ENCODE measurements around the gene GAMT. TPM values are rescaled to one million over a fixed set of nuclear protein-coding genes. Genes with fewer than 3 reads are reported as not detected.

GAMT gene
- polyA plus RNA-seq, 1 experiment: 26.9 TPM

DNA sequence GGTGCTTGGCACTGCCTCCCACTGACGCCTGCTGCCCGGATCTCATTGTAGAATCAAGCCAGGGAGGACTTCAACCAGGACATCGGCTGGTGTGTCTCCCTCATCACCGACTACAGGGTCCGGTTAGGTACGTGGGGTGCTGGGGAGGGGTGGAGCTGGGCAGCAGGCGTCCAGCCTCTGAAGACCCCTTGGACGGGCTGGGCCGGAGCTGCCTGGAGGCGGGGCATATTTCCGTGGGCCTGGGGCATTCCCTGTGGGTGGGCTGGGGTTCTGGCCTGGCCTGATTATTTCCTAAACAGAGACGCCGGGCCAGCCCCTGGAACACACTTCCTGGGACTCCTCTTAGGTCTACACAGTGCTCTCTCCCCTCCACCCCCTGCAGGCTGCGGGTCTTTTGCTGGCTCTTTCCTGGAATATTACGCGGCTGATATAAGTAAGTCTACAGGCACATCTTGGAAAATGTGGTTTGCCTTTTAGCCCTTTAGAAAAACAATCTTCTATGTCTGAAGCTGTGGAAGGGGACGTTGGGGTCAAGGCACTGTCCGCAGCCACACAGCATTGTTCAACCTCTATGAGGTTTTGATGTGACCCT, 32.0 kb downstream of the GAMT start:
- Histone ChIP-seq H3K4me3 (ENCODE audit: low read depth, low read length) (no peak overlapping the region), H3K9me3 (ENCODE audit: control insufficient read depth, insufficient read depth, low read length) (no peaks in the 10 kb centered on the region; the same call in 1 of the 2 replicates), H3K27ac (ENCODE audit: low read depth, low read length) (no peak overlapping the region), H3K27me3 (ENCODE audit: control insufficient read depth, insufficient read depth, low read length) (no peaks in the 10 kb centered on the region)
- POLR2A ChIA-PET: no interaction called here
- CTCF ChIA-PET: no interaction called here
- no peak for DNase-seq (ENCODE audit: low read depth, low spot score)
- TF ChIP-seq, protein P1, sequence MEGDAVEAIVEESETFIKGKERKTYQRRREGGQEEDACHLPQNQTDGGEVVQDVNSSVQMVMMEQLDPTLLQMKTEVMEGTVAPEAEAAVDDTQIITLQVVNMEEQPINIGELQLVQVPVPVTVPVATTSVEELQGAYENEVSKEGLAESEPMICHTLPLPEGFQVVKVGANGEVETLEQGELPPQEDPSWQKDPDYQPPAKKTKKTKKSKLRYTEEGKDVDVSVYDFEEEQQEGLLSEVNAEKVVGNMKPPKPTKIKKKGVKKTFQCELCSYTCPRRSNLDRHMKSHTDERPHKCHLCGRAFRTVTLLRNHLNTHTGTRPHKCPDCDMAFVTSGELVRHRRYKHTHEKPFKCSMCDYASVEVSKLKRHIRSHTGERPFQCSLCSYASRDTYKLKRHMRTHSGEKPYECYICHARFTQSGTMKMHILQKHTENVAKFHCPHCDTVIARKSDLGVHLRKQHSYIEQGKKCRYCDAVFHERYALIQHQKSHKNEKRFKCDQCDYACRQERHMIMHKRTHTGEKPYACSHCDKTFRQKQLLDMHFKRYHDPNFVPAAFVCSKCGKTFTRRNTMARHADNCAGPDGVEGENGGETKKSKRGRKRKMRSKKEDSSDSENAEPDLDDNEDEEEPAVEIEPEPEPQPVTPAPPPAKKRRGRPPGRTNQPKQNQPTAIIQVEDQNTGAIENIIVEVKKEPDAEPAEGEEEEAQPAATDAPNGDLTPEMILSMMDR (IDR thresholded peaks at IDR 0.05; ENCODE audit: low read depth, low read length): no peak

DNA sequence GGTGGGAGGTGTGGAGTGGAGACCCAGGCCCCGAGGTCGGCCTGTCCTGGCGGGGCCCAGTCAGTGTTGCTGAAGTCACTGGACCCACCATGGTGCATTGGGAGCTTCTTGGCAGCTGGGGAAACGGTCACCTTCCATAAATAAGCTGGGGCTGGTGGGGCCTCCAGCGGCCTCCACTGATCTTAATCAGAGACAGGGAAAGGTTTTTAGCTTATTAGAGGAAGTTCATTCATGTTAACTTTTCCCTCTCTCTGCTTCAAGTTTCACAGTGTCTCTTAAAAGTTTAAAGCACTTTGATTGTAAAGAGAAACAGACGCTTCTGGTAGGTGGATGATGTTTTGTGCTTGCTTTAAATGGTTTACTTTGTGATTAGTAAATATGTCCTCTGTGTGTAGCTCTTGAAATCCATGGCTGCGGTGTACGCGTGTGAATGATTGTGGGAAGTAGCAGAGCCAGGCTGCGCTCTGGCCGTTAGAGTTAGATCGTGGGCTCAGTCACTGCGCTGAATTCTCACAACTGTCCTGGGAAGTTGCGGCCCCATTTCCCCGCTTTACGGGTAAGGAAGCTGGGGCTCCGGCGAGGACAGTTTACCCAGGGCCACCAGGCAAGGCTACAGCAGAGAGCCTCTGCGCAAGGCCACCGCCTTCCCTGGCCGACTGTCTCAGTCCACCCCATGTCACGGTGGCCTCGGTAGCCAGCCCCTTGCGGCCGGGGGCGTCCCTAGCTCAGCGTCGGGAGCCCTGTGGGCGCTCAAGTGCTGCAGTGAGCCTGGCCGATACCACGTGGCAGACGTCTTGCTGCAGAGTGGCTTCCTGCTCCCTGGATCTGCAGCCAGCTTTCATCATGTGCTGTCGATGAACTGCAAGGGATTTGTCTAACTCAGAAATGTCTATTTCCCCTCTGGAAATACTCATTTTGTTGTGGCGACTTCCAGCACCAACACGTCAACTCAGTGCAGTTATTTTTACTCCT, 34.2 kb downstream of the GAMT start:
- H3K9me3 ChIP-seq (ENCODE audit: control insufficient read depth, insufficient read depth, low read length): peaks cover 1% of the 10 kb centered on the region; the same call in 1 of the 2 replicates
- TF ChIP-seq, protein P1 (IDR thresholded peaks at IDR 0.05; ENCODE audit: low read depth, low read length): no peak
- DNase-seq (ENCODE audit: low read depth, low spot score): no peak
- no peak overlapping the region for H3K27ac ChIP-seq (ENCODE audit: low read depth, low read length)
- H3K27me3 ChIP-seq (ENCODE audit: control insufficient read depth, insufficient read depth, low read length): no peaks in the 10 kb centered on the region
- H3K4me3 ChIP-seq (ENCODE audit: low read depth, low read length): no peak overlapping the region
- ChIA-PET POLR2A (no interaction called here), CTCF (no interaction called here)

DNA sequence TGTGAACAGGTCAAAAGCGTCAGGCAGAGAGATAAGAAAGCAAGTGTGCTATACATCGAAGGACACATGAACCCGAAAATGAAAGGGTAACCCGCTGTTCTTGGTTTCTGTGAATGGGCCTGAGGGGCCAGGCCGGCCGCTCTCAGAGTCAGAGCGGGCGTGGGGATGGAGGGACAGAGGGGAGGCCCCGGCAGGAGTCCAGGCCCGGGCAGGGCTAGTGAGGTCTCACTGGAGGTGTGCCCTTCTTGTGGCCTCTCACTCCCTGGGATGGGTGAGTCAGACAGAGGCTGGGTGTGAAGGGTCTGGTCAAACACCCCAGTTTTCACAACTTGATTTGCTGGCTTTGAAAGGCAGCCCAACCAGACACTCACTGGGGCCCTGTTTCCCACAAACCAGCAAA, 35.0 kb downstream of the GAMT start:
- Histone ChIP-seq H3K27ac (ENCODE audit: low read depth, low read length) (no peak overlapping the region), H3K4me3 (ENCODE audit: low read depth, low read length) (no peak overlapping the region), H3K27me3 (ENCODE audit: control insufficient read depth, insufficient read depth, low read length) (no peaks in the 10 kb centered on the region), H3K9me3 (ENCODE audit: control insufficient read depth, insufficient read depth, low read length) (peaks cover 2% of the 10 kb centered on the region; the same call in 1 of the 2 replicates)
- POLR2A ChIA-PET: no interaction called here
- CTCF ChIA-PET: no interaction called here
- TF ChIP-seq, protein P1 (IDR thresholded peaks at IDR 0.05; ENCODE audit: low read depth, low read length): no peak
- no peak for DNase-seq (ENCODE audit: low read depth, low spot score)

DNA sequence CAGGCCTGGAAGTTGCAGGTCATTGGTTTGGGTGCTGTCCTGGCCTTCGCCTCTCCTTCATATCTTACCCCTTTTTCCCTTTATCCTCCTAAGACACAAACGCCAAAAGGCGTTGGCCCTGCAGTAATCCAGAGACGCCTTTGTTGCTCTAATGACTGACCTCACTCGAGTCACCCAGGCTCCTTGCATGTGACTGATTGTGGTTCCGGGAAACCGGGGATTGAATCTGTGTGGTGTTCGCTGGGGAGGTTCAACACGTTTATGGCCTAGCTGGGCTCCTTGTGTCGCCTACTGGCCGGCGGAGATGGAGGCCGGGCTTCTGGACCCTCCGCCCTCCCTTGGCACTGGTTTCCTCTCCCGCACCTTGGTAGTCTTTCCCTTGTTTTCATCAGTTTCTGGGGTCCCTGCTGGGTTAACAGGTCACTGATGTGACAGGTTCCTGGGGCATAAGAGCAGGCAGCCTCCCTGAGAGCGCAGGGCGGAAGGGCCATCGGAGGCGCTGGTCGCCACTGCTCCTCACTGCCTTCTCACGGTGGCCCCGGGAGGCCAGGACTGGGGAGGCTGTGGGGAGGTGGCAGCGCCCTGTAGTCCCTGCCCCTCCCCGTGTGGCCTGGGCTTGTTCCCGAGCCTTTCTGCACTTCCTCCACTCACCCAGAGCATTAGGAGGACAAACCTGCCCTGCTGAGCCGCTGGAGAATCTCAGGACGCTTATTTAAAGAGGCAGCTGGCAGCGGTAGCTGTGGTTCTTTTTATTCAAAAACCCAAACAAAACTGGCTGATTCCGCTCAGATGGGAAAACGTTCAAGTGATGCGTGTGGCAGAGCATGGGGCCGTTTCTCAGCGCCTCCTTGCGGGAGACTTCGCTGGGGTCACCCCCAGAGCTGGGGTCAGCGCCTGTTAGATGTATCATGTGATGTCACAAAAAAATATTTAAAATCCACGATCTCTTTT, 35.7 kb downstream of the GAMT start:
- ChIA-PET CTCF (no interaction called here), POLR2A (no interaction called here)
- Histone ChIP-seq H3K4me3 (ENCODE audit: low read depth, low read length) (no peak overlapping the region), H3K9me3 (ENCODE audit: control insufficient read depth, insufficient read depth, low read length) (peaks cover 2% of the 10 kb centered on the region; the same call in 1 of the 2 replicates), H3K27ac (ENCODE audit: low read depth, low read length) (no peak overlapping the region), H3K27me3 (ENCODE audit: control insufficient read depth, insufficient read depth, low read length) (no peaks in the 10 kb centered on the region)
- DNase-seq (ENCODE audit: low read depth, low spot score): no peak
- TF ChIP-seq, protein P1 (IDR thresholded peaks at IDR 0.05; ENCODE audit: low read depth, low read length): no peak
